HG03103 (cell line): ENCODE results near the gene SEL1L2.
"Not testable (repeated sequence)": the region's sequence is repeated elsewhere in the genome, so short reads cannot be mapped to it uniquely, and the experiment has no call there.

ENCODE experiments used
- ATAC-seq: cut with Tn5 transposase; IDR thresholded peaks from one replicate; pipeline ENCODE4 v1.9.1; 2021; ENCODE audit warnings: low read depth; ENCODE audit not compliant: unreplicated experiment

SEL1L2 gene, protein sequence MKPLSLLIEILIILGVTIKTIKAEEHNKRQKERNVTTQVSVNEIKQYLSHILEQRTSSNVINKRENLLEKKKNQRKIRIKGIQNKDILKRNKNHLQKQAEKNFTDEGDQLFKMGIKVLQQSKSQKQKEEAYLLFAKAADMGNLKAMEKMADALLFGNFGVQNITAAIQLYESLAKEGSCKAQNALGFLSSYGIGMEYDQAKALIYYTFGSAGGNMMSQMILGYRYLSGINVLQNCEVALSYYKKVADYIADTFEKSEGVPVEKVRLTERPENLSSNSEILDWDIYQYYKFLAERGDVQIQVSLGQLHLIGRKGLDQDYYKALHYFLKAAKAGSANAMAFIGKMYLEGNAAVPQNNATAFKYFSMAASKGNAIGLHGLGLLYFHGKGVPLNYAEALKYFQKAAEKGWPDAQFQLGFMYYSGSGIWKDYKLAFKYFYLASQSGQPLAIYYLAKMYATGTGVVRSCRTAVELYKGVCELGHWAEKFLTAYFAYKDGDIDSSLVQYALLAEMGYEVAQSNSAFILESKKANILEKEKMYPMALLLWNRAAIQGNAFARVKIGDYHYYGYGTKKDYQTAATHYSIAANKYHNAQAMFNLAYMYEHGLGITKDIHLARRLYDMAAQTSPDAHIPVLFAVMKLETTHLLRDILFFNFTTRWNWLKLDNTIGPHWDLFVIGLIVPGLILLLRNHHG

GRCh38 chr20:13990465-13990864 lies at the start of gene SEL1L2:
TSS of gene SEL1L2 (minus strand) at chr20:13990614. CDS start at chr20:13990534, 80 bp downstream.
- ATAC-seq = no peak

DNA sequence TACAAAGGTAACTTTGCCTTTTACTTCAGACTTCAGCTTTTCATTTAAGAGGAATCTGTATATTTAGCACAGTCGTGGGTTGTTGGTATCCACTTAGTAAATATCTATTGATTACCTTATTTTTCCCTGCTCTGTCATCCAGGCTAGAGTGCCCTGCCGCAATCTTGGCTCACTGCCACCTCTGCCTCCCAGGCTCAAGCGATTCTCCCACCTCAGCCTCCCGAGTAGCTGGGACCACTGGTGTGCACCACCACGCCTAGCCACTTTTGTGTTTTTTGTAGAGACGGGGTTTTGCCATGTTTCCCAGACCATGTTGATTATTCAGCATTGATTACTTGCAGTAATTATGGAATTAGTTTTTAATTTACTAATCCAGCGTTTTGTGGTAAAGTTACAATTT lies 46.2 kb upstream of the SEL1L2 start:
- no peak for ATAC-seq

DNA sequence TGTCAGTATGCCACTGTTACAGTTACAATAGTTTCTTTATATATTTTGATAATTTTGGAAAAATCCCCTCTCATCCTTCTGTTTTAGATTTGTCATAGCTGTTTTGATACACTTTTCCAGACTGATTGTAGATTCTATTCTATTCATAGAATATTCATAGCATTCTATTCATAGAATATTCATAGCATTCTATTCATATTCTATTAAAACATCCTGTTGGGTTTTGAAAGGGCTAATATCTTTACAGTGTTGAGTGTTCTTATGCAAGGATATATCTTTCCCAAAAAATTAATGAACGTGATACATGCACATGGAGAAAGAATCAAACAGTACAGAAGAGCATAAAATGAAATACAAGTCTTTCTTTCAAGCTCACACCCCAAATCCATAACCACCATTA lies 42.9 kb upstream of the SEL1L2 start:
- ATAC-seq = no peak

- ATAC-seq = no peak
These were observed 40.6 kb upstream of the SEL1L2 start for GRCh38 chr20:14030991-14031390.

- ATAC-seq = no peak
These were observed 22.3 kb upstream of the SEL1L2 start for GRCh38 chr20:14012671-14013070.

GRCh38 chr20:14009208-14009607 lies 18.8 kb upstream of the SEL1L2 start:
- no peak for ATAC-seq

GRCh38 chr20:14005996-14006395 lies 15.6 kb upstream of the SEL1L2 start:
- no peak for ATAC-seq

DNA sequence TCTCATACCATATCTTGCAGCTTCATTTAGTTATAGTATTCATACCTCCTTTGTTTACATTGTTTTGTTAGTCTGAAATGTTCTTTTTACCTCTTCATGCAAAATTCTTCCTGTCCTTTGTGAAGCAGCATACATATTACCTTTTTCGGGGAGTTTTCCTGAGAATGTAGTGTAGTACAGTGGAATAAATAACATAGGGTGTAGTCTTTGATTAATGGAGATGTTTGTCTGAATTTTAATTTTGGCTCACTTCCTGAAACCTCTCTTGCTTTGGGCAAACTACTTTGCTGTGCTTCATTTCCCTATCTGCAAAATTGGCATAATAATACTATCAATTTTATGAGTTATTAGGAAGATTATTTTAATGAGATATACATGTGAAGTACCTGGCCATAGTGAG lies 10.5 kb upstream of the SEL1L2 start:
- no peak for ATAC-seq

GRCh38 chr20:13996265-13996664 lies 5.9 kb upstream of the SEL1L2 start:
- ATAC-seq = no peak

DNA sequence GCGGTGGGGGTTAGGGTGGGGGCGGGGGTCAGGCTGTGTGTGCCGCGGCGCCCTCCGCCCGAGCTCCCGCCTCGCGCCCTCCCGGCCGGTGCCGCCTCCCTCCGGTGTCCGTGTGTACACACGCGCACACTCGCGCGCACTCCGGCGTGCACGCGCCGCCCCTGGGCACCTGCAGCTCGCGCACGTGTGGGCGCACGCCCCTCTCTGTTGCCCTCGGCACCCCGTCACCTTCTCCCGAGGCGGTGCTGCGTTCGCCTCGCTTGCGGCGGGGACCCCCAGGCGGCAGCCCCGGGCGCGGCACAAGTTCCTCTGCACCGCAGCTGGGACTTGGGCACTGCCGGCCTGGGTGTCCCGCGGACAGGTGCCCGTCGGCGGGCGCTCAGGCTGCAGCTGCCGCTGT lies 5.4 kb upstream of the SEL1L2 start:
- ATAC-seq = no peak

DNA sequence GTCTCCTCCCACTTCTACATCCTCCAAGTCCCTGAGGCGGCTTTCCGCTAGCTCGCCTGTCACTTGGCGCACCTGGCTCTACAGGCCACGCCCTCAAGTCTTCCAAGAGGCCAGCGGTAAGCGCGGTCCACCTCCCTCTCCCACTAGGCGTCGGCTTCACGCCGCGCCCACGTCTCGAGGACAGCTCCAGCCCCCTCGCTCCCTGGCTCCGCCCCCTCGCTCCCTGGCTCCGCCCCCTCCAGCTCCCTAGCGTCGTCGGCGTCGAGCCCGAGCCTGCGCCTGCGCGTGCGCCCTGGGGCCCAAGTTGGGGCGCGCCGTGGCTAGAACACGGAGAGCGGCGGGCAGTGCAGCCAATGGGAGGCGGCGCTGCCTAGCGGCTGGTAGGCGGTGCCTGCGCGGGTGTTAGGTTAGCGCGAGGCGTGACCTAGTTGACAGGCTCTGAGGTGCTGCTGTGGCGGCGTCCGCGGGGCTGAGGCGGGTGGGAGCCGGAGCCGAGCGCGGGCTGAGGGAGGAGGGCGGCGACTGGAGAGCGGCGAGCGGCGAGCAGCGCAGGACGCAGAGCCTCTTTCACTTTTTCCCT lies 4.8 kb upstream of the SEL1L2 start, which contains the start of gene MACROD2:
Gene MACROD2 (plus strand): TSS at position 431 of the 580 bp plus-strand sequence.
- ATAC-seq = peak; percentile 58

- ATAC-seq = not testable (repeated sequence)
These were observed 1.5 kb upstream of the SEL1L2 start for GRCh38 chr20:13991955-13992354.

GRCh38 chr20:13991311-13991710 lies 897 bp upstream of the SEL1L2 start:
- no peak for ATAC-seq

DNA sequence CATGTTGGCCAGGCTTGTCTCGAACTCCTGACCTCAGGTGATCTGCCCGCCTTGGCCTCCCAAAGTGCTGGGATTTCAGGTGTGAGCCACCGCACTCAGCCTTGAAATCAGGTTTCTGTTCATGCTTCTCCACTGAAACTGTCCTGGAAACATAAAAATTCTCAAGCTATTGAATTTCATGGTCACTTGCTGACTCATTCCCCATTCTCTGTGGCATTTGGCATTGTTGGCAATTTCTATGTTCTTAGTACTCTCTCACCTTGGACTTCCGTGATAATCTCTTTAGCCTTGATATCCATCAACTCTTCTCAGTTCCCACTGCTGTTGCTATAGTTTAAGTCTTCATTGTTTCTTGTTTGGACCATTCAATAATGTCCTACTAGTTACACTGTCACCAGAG lies 6.2 kb downstream of the SEL1L2 start:
- no peak for ATAC-seq

GRCh38 chr20:13960525-13960924 lies 29.9 kb downstream of the SEL1L2 start:
- no peak for ATAC-seq

GRCh38 chr20:13960119-13960518 lies 30.3 kb downstream of the SEL1L2 start:
- no peak for ATAC-seq

- no peak for ATAC-seq
These were observed 37.2 kb downstream of the SEL1L2 start for GRCh38 chr20:13953227-13953626.

DNA sequence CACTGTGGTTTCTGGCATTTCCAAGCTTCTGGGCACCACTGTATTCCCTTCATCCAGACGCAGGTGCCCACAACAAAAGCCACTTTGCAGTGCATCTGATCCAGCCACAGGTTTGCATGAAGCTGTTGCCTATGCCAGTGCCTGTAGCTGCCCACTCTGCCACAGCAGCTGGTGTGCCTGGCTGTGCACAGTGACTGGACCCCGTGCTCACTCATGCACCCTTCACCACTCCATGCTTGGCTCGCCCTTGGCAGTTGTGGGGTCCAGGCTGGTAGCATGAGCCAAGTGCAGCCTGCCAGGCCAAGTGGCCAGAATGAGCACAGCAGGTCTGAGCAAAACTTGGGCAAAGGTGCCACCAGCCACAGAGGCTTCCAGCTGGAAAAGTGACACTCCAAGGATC lies 42.7 kb downstream of the SEL1L2 start:
- ATAC-seq = no peak

DNA sequence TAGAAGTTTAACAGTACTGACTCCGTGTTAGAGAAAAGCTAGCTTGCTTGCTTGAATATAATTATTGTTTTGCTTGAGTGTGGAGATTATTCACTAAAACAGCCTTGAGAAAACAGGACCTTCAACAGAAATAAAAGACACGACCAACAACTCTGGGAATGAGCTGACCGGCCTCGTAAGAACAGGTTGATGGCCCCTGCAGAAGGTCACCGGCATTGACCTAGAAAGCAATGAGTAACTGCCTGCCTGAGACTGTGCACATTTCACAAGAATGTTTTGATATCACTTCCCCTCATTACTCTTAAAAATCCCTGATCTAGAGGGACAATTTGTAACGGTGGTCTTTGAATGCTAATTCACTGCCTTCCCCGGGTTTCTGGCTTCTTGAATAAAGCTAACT lies 49.4 kb downstream of the SEL1L2 start:
- ATAC-seq = no peak

- no peak for ATAC-seq
These were observed 53.4 kb downstream of the SEL1L2 start for GRCh38 chr20:13936781-13937576.
